Iris pigment epithelial cell (primary cell): Measurements from ENCODE around the gene NEURL1.
A peak's percentile ranks its signal among the peaks of the same experiment; 100 is the strongest.

ENCODE experiments used
- DNase-seq: peaks from one replicate; pipeline ENCODE4 v3.0.0-alpha.2; 2011; ENCODE audit warnings: low read depth

Gene NEURL1

DNA sequence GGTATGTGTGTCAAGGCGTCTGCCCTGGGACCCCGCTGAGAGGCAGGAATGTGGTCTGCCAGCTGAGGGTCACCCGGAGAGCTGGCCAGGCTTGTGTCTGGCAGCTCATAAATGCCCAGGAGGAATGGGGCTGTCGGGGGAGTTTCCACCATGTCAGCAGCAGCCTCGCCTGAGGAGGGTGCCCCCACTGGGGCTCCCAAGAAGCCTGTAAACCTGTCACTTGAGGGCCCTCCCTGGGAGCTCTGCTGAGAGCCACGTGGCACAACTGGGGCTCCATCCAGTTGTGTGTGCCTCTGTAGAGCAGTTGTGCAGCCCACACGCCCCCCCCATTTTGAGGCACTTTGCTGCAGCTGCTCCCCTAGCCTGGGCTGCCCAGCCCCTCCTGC, 70.6 kb downstream of the NEURL1 start:
- DNase-seq = no peak

GRCh38 chr10:103564776-103565520, 71.4 kb downstream of the NEURL1 start:
- no peak for DNase-seq

DNA sequence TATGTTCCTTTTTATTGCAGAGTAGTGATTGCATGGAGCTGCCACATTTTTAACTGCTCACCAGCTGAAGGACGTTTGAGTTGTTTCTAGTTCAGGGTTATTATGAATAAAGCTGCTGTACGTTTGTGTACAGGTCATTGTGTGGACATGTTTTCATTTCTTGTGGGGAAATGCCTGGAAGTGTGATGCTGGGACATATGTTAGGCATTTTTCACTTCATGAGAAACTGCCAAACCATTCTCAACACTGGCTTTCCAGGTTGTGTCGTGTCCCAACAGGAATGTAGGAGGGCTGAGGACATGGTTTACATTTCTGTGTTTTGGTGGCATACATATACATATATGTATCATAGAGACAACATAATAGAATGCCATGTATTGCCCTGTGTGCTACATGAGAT, 73.0 kb downstream of the NEURL1 start:
- peak; percentile 7 for DNase-seq

GRCh38 chr10:103568505-103568904, 75.0 kb downstream of the NEURL1 start:
- DNase-seq = no peak

- no peak for DNase-seq
Measured at GRCh38 chr10:103569896-103570295, 76.4 kb downstream of the NEURL1 start.

- DNase-seq = no peak
Measured at GRCh38 chr10:103570844-103571655, 77.5 kb downstream of the NEURL1 start.

DNA sequence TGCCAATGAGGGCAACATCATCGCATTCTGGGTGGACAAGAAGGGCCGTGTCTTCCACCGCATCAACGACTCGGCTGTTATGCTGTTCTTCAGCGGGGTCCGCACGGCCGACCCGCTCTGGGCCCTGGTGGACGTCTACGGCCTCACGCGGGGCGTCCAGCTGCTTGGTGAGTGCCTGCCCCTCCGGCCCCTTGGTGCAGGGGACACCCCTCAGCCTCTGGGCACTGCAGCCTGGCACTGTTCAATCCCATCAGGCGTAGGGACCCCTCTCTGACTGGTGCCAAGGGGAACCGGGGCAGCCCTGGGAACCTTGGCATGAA, 78.1 kb downstream of the NEURL1 start:
- DNase-seq = no peak

DNA sequence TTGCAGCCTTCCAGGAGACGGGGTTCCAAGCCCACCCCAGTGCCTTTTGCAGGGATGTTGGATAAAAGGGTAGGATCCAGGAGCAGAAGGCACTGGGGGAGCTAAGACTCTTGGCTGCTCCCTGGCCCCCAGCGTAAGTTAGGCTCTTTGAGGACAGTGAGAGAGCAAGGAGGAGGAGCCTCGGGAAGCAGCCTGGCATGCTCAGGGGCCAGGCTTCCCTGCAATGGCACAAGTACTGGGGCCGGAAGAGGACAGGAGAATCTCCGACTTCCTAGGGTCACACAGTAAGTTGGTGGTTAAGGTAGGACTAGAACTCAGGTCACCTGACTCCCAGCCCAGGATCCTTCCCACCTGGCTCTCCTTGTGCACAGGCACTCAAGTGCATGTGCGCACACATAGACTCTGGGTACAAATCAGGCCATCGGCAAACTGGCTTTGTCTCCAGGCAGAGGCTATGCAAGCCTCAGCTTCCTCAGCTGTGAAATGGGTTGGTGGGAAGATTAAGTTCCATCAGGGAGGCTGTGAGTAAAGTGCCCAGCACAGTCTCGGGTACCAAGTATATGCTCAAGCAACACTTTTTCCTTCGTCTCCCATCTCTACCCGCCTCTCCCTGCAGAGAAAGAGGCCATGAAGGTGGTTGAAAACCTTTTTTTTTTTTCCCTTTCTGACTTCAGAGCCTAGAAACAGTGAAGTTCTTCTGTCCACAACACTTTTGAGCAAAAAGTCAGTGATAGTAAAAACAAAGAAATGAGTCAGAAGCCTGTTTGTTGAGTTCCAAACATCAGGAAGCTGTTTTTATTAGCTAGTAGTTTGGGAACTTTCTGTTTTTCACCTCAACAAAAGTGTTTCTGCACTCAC, 79.1 kb downstream of the NEURL1 start:
- DNase-seq = no peak

- DNase-seq = no peak
Measured at GRCh38 chr10:103573205-103573487, 79.6 kb downstream of the NEURL1 start.

GRCh38 chr10:103574097-103575061, 80.9 kb downstream of the NEURL1 start:
- no peak for DNase-seq

DNA sequence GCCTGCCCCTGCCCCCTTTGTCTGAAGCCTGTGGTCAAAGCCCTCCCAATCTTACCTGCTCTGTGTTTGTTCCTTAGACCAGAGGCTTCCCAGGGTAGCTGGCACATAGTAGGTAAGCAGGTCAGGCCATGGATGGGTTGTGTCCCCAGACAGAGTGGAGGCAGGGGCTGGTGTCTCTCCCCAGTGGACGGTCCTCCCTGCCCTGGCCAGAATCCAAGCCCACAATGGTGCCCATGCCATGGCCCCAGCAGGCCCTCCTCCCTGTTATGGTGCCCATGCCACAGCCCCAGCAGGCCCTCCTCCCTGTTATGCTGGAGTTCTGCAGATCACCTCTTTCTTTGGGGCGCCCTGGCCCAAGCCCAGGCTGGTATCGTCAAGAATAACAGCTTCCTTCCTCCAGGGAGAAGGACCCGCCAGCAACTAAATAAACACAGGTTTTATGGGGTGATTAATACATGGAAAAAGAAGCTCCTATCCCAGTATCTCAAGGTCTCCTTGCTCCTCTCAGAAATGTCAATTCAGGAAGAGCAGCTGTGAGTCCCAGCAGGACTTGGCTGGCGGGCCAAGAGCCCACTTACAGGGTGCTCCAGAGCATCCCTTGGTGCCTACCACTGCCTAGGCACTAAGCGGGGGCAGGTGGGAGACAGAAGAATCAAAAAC, 82.0 kb downstream of the NEURL1 start:
- no peak for DNase-seq

- no peak for DNase-seq
Measured at GRCh38 chr10:103576076-103576471, 82.6 kb downstream of the NEURL1 start.

DNA sequence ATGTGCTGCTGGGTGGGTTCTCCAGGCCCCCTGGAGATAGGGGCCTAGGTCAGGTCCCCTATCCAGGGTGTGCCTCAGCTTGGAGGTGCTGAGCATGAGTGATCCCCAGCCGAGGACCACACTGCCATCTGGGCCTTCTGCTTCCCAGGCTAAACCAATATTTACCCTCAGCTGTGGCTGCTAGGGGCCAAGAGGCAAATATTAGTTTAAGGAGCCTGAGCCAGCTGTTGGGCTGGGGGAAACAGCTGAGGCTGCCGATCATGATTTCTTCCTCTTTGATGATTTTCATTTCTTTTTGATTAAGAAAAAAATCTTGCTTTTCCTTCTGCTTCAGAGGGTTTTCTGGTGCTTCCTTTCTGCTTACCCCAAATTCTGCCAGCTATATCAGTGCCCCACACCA, 83.4 kb downstream of the NEURL1 start:
- no peak for DNase-seq

DNA sequence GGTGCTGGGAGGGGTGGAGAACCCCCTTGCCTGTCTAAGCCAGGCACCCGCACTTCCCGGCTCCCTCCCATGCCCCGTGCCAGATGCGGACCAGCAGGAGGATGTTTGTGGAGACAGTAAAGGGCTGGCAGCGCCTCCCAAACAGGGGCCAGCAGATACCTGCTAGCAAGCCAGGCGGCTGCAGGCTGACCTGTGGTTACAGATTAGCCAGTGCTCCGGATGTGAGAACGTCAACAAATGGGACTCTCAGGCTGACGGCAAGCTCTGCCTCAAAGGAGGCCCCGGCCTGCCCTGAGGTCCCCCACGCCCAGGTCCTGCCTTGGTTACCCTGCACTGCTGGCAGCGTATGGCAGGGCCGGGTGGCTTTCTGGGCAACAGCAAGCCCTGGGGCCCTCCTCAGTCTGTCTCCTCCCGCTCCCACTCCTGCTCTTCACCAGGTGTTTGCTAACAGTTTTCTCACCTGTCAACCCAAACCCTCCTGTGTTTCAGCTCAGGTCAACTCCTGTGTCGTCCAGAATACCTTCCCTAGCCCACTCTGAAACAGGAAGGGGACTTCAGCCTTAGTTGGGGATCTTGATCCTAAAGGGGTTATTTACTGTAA, 85.4 kb downstream of the NEURL1 start:
- peak; percentile 11 for DNase-seq

DNA sequence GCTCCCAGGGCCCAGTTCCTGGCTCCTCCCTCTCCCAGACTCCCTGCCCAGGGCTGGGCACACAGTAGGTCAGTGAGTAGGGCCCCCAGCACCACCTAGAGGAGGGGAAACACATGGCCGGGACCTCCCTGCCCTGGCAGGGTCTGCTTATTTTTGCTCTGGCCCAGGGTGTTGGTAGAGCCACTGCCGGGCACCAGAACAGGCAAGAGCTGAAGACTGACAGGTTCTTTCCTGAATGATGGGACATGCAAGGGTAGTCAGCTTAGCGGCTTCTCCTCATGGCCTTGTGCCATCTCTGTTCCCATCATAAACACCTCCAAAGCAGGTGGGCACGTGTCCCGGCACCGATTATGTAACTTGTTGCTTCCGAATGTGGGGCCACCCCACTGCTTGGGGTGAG, 86.5 kb downstream of the NEURL1 start:
- DNase-seq = no peak

- DNase-seq = no peak
Measured at GRCh38 chr10:103580430-103580829, 86.9 kb downstream of the NEURL1 start.

DNA sequence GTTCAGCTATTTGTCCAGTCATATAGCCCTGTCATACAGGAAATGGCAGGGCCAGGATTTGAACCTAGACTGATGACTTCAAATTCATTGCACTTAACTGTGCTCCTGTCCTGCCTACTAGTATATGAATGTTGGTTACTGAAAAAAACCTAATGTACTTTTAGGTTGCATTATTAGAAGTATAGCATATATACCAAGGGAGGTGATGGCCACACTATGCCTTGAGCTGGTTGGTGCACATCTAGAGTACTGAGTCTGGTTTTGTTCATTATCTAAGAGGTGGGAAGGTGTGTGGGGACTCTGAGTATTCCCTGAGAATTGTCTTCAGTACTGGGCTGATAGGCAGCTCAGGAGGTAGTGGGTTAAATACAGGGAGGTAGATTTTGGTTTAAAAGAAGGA, 88.0 kb downstream of the NEURL1 start:
- no peak for DNase-seq

DNA sequence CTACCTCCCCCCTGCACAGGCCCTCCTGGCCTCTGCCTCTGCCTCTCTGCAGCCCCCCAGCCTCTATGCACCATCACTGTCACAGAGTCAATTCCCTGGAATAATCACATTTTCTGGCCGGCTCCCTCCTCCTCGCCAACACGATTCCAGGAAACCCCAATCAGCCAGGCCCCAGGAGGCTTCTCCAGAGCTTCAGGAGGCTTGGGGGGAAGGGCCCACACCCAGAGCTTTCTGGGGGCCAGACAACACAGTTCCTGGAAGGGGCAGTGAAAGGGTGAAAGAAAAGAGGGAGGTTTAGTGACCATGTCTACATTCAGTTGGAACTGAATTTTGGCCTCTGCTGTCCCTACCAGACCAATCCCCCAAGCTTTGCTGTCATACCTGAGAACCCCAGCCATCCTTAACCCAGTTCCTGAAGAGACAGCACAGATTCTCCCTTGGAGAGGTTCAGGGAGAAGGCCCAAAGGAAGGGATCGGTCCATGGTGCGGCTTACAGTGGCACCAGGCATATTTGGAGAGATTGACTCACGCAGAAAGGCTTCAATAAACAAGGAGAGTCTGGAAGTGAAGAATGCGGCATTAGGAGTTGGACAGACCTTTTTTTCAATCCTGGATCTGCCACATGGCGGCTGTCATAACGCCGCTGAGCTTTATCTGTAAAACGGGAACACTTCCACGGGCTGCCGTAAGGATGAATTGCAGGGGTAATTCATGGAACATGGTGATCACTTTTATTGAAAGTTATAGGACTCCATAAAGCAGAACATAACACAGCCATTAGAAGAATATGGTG, 89.0 kb downstream of the NEURL1 start:
- no peak for DNase-seq

DNA sequence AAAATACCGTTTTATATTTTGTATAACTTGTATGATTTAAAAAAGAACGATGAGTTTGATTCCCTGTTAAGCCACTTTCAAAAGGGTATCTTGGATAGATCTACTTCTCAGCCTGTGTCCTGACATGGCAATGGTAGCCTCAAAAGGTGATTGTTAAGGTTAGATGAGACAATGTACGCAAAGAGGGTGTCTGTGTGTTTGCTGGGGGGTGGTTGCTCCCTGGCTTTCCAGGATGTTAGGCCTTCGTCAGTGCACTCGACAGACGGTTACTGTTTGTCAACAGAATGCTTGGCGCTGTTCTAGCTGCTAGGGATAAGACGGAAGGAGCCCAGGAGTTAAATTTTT, 90.3 kb downstream of the NEURL1 start:
- DNase-seq = no peak
